Cardiac fibroblast (primary cell): Measurements from ENCODE around the gene ADGRL3.

Source experiments
- DNase-seq, 2 donors: peaks; one replicate each; pipeline versions ENCODE4 v3.0.0 to v3.0.0-alpha.2; 2010; ENCODE audit warnings: low read depth in 2 of 2
- H3K4me3 ChIP-seq, 2 donors: replicated peaks in 1 of 2; 1 replicate in 1 of 2; 2 replicates in 1 of 2; pipeline ENCODE4 v1.5.1; 2011; ENCODE audit warnings: low read depth in 2 of 2, low read length in 2 of 2, mild to moderate bottlenecking in 2 of 2, moderate library complexity in 1 of 2
- TF ChIP-seq, protein P1 (sequence below): IDR thresholded peaks from one replicate; pipeline ENCODE4 v1.5.1; 2011; ENCODE audit warnings: low read depth, mild to moderate bottlenecking, low read length, inconsistent platforms

ADGRL3 gene

DNA sequence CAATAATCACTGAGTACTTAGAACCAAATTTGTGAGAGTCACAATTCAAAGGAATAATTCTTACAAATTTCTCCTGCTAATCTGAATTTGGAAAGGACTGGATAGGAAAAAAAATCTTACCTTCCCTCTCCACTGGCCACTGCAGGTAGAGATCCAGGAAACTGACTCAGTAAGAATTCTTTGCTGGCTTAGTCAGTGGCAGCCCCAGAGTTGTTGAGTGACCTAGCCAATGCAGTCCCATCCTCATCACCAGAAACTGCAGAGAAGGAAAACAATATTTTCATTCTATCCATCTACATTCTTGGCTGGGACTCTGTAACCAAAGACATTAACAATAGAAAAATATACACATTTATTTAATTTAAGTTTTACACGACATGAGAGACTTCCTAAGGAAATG, 572.0 kb downstream of the ADGRL3 start:
- no peak overlapping the region for H3K4me3 ChIP-seq
- peak in 1 of 2 donors; percentile 18 for DNase-seq
- TF ChIP-seq, protein P1, sequence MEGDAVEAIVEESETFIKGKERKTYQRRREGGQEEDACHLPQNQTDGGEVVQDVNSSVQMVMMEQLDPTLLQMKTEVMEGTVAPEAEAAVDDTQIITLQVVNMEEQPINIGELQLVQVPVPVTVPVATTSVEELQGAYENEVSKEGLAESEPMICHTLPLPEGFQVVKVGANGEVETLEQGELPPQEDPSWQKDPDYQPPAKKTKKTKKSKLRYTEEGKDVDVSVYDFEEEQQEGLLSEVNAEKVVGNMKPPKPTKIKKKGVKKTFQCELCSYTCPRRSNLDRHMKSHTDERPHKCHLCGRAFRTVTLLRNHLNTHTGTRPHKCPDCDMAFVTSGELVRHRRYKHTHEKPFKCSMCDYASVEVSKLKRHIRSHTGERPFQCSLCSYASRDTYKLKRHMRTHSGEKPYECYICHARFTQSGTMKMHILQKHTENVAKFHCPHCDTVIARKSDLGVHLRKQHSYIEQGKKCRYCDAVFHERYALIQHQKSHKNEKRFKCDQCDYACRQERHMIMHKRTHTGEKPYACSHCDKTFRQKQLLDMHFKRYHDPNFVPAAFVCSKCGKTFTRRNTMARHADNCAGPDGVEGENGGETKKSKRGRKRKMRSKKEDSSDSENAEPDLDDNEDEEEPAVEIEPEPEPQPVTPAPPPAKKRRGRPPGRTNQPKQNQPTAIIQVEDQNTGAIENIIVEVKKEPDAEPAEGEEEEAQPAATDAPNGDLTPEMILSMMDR: no peak

DNA sequence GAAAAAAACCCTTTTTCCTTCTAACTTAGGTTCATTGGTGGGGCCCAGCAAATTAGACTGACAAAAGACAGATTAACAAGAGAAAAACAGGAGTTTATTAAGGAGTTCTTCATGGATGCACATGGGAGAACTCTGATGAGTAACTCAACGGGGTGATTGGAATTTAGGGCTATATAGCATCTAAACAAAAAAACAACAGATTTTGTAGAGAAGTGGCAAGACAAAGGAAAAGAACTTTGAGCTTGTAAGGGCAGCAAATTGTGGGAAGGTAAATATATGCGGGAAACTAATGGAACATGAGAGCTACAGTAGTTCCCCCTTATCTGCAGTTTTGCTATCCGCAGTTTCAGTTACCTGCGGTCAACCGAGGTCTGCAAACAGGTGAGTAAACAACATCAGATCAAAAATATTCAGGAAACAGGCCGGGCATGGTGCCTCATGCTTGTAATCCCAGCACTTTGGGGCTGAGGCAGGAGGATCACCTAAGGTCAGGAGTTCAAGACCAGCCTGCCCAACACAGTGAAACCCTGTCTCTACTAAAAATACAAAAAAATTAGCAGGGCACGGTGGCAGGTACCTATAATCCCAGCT, 573.6 kb downstream of the ADGRL3 start:
- DNase-seq: no peak
- TF ChIP-seq, protein P1: no peak
- H3K4me3 ChIP-seq: no peak overlapping the region

DNA sequence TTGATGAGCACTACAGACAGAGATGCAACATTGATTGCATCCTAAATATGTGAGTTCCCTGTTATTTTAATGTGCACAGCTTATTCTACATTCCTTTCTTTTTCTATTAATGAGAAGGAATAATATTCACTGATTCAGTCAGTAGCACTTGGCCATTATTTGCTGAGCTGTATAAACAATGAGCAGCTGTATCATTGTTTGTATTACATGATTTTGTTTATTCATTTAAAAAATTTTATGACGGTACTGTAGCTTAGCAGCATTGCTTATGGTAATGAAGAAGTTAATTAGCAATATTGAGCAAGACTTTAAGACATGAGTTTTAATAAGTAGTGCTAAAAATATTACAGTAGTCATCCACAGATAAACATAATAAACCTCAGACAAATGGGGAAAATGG, 582.0 kb downstream of the ADGRL3 start:
- H3K4me3 ChIP-seq: no peak overlapping the region
- DNase-seq: no peak
- TF ChIP-seq, protein P1: no peak

DNA sequence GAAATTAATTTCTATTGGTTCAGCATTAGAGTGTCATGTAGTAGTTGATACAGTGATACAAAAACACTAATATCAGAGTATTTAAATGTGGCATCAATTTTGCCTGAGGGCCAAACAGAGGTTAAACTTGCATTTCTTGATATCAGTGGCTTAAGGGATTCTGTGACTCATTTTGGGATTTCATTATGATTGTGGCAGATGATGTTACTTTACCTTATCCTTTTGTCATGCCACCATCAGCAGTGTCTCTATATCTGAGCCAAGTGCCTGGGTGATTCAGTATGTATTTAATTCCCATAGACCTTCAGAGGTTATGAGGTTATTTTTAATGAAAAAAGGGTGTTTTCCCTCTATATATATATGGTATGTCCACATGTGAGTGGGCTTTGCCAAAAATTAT, 582.9 kb downstream of the ADGRL3 start:
- no peak overlapping the region for H3K4me3 ChIP-seq
- DNase-seq: no peak
- TF ChIP-seq, protein P1: no peak

DNA sequence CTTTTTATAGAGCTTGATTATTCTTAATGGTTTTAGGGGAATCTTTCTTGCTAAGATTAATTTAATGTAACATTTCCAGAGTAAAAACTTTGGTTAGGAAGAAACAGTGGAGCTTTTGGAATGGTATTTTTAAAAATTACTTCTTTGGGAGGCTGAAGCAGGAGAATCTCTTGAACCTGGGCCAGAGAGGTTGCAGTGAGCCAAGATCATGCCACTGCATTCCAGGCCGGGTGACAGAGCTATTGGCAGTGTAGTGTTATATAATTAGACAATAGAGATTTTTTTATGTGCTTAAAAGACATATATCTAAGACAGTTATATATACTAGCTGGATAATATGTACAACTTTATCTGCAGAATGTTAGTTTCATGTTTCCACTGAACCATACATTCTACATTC, 585.6 kb downstream of the ADGRL3 start:
- no peak overlapping the region for H3K4me3 ChIP-seq
- TF ChIP-seq, protein P1: no peak
- no peak for DNase-seq

DNA sequence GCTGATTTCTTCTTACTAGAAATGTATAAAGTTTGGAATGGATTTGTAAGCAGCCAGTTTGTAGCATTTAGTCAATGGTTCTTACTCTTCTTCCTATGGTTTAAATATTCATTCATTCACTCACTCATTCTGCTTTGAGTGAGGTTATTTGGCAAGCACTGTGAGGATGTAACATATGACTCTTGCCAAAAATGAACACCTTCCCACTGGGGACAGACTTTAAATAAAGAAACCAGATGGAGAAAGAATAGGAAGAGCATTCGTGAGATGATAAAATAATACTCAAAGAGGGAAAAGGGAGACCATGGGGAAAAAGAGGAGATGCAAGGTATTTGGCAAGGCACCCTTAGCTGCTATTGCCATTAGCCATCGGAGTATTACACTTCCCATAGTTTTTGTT, 586.1 kb downstream of the ADGRL3 start:
- H3K4me3 ChIP-seq: no peak overlapping the region
- no peak for DNase-seq
- TF ChIP-seq, protein P1: no peak

DNA sequence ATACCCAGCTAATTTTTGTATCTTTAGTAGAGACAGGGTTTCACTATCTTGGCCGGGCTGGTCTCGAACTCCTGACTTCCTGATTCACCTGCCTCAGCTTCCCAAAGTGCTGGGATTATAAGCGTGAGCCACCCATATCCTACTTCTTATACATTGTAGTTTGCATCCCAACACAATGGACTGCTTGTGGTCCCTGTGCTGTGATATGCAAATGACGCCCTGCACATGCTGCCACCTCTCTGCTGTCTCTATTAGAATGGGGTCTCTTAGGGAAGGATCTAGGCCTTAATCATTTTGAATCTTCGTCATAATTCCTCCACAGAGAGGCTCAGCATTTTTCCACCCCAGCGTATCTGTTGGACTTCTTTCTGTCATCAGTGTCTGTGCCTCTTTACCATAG, 595.9 kb downstream of the ADGRL3 start:
- no peak for DNase-seq
- TF ChIP-seq, protein P1: no peak
- no peak overlapping the region for H3K4me3 ChIP-seq
